Measurements from ENCODE around the gene GGTLC2.

DNA sequence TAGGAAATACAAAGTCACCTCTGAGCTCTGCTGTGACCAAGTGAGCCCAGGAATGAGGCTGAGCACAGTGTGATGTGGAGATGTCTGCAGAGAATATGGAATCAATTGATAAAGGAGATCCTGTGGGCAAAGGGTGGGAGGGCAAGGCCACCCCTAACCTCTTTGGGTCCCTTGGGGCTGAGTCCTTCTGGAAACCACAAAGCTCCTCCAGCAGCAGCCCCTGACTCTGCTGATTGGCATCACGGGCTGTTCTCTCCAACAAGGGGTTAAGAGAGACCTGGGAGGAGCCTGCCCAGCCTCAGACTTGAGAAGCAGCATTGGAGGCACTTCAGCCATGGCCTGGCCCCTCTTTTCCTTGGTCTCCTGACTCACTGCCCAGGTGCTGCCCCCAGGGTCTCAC lies 49.7 kb downstream of the GGTLC2 start:
- TF ChIP-seq, protein P1, sequence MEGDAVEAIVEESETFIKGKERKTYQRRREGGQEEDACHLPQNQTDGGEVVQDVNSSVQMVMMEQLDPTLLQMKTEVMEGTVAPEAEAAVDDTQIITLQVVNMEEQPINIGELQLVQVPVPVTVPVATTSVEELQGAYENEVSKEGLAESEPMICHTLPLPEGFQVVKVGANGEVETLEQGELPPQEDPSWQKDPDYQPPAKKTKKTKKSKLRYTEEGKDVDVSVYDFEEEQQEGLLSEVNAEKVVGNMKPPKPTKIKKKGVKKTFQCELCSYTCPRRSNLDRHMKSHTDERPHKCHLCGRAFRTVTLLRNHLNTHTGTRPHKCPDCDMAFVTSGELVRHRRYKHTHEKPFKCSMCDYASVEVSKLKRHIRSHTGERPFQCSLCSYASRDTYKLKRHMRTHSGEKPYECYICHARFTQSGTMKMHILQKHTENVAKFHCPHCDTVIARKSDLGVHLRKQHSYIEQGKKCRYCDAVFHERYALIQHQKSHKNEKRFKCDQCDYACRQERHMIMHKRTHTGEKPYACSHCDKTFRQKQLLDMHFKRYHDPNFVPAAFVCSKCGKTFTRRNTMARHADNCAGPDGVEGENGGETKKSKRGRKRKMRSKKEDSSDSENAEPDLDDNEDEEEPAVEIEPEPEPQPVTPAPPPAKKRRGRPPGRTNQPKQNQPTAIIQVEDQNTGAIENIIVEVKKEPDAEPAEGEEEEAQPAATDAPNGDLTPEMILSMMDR (IDR thresholded peaks at IDR 0.05; ENCODE audit: poor library complexity), result no peak
- TF ChIP-seq EZH2phosphoT487 (IDR thresholded peaks at IDR 0.05; ENCODE audit: low read depth, severe bottlenecking, unreplicated experiment) (no peak), EZH2 (IDR thresholded peaks at IDR 0.05; ENCODE audit: borderline replicate concordance) (no peak)
